ENCODE data around the gene MSH3.
"Not testable (repeated sequence)": the region's sequence is repeated elsewhere in the genome, so short reads cannot be mapped to it uniquely, and the experiment has no call there.

MSH3 gene

DNA sequence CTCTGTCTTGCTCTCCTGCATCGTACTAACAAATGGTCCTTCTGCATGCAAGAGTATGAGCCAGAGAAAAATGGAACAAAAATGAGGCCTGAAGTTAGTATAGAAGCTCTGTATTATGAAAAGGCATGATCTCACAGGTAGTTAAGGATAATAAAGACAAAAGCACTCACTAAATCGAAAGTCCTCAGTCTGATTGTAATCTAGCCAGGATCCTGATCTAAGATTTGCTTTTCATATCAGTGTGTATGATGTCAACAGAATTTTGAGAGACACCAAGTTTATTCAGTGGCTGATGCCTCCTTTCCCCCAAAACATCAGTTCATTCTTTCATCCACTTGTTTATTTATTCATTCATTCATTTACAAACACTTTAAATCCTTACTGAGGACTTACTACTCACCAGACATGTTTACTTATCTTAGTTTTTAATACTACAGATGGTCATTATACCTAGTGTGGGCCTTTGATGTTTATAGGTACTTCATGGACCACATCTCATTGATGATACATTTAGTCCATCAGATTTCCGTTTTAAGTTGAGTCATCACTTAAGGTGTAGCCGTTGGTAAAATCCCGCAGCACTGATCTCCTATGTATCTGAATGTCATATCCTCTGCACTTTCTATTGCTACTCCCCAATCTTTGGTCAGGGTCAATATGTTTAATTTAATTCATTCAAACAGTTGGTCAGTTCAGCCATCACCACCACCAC lies 105.6 kb downstream of the MSH3 start:
- DNase-seq = no peak

DNA sequence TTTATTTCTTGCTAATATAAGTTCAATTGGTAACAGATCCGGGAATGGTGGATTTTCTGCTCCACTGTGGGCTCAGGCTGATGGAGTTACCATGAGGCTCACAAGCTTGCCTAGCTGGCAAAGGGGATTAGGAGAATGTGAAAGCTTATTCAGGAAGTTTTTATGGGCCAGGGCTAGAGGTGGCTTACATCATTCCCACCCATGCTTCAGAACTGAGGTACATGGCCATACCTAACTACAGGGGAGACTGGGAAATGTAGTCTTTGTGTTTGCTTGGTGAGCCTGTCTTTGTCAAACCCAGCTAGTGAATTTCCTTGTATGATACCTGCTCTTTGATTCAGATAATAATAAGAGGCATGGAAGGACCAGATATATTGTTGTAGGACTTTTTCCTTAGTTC lies 106.2 kb downstream of the MSH3 start:
- DNase-seq = no peak

DNA sequence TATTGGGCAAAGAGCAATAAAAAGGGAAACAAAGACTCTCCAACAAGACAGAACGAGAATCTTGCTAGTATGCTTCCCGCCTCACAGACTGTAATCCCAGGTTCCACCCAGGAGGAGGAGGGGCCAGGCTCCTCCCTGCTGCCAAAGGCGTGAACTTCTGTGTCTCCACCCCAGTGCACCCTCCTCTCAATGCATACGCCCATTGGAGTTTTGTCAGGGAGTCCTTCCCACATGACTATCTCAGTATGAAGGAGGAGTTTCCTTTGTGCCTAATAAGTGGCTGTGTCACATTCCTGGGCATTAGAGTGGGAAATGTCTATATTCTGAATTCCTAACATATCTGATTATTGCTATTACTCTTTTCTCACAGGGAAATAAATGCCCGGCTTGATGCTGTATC lies 106.7 kb downstream of the MSH3 start:
- no peak for DNase-seq

DNA sequence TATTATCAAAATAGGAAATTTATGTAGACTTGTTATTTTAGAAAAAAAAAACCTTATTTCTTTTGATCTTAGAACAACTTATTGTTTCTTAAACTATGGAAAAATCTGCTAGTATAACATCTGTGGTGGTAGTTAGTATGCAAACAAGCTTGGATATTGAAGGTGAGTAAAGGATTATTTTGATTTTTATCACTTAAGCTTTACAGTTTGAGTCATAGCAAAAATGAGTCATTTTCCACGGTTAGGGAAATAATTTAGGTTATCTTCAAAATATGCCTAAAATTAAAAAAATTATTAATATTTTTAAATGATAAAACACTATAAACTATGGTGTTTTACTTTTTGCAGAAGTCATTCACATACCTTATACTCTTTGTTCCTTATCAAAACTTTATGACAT lies 107.5 kb downstream of the MSH3 start:
- DNase-seq = no peak

DNA sequence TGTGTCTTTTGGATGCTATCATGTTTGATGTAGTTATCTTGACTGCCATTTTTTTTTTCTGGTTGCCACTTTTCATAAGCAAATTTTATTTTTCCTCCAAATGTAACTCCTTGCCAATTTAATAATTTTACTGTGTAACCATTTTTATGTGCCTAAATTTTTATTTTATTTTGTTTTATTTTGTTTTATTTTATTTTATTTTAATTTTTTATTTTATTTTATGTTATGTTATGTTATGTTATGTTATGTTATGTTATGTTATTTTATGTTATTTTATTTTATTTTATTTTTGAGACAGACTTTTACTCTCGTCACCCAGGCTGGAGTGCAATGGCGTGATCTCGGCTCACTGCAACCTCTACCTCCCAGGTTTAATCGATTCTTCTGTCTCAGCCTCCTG lies 108.1 kb downstream of the MSH3 start:
- no peak for DNase-seq

DNA sequence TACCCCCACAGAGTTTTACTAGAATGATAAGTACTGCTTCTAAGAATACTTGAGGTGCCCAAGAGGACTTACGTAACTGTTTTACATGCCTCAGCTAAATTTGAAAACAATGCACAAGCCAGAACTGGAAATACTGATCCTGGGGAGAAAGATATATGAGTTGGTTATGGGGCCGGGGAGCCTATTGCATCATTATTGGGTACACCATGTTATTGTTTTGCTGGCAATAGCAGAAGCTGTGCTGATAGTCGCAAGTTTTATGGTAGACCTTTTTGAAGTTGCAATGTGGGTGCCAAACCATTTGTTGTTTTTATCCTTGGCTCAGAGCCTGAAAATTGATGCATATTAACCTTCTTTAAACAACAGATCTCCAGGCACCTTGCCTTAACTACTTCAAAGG lies 108.8 kb downstream of the MSH3 start:
- no peak for DNase-seq

DNA sequence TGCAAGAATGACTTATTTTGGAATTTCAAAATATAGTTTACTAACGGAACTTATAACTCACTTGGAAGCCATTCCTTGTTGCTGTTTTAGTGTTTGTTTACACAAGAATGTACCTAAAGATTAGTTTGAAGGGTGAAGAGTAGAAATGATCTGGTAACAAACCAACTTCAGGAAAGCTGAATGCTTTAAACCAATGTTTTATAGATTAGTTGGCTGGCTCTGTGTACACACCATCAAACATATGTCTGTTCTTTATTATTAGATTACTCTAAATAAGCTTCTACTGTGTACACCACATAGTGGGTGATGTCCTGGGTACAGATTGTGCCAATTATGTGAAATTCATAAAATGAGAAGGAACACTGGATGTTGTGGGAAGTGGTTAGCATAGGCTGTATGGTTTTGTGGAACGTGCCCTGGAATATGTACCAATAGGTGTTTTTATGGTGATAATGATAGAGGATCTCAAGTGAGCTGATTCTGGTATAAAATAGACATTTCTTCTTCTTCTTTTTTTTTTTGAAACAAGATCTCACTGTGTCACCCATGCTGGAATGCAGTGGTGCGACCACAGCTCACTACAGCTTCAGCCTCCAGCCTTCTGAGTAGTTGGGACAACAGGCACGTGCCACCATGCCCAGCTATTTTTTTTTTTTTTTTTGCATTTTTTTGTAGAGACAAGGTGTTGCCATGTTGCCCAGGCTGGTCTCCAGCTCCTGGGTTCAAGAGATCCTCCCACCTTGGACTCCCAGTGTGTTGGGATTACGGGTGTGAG lies 109.6 kb downstream of the MSH3 start:
- DNase-seq = no peak

DNA sequence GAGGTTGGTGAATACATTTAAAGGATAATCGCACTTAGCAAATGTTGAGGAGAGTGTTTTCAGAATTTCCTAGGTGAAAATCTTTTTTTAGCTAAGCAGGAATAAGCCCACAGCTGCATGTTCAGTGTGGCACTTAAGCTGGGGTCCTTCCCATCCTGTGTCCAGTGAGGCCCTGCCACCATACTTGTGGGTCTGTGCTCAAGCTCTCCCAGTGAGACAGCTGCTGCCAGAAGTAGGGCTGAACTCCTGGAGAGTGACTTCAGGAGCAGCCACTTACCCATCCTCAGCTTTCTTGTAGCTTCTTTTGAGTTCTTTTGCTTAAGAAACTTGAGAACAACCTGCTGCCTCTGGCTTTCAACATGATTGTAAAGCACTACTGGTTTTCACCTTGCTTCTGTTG lies 110.3 kb downstream of the MSH3 start:
- no peak for DNase-seq

DNA sequence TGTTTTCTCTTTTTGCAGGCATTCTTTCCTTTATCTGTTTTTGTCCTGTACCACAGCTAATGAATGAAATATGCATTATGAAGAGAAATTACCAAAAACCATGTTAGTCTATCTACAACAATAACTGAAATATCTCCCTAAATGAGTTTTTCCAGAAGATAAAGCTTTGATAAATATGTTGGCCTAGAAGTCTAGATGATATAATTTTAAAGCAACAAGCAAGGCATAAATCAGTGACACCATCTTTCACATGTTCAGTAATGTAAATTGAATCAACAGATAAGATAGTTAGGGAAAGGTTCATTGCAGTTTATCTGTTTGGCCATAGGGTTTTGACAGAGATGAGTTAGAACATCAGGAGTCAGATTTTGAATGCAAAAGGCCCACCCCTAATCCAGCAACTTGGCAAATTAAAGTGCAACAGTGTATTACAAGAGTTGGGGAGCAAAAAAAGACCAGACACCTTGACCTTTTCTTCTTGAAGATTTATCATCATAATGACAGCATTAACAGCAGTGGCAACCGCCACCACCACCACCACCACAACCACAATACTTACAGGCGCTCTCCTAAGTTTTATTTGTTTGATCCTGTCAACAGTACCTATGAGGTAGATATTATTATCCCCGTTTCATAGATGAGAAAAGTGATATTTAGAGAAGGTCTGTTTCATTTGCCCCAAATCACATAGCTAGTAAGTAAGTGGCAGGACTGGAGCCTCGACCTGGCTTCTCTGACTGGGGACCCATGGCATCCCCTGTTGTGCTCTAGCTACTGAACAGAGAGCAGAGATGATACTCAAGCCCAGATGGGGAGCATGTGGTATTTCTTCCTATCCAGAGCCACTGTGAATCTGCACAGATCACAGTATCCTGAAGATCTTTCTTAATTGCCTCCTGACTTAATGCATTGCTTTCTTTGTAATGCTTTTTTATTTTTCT lies 123.2 kb downstream of the MSH3 start:
- no peak for DNase-seq

DNA sequence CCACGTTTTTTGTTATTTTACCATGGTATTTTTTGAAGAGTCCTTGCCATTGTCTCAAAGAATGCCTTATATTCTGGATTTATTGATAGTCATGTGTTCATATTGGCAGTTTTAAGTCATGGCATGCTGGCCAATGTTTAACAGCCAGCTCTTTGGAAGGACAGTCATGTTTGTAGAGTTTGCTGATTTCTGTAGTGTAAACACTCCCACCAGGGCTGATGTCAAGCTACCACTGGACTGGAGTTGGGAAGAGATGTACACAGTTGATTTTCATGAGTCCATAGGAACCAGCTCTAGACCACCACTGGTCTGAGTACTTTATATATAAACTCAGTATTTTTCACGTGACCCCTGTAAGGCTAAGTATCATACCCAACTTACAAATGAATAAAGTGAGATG lies 125.6 kb downstream of the MSH3 start:
- DNase-seq = no peak

DNA sequence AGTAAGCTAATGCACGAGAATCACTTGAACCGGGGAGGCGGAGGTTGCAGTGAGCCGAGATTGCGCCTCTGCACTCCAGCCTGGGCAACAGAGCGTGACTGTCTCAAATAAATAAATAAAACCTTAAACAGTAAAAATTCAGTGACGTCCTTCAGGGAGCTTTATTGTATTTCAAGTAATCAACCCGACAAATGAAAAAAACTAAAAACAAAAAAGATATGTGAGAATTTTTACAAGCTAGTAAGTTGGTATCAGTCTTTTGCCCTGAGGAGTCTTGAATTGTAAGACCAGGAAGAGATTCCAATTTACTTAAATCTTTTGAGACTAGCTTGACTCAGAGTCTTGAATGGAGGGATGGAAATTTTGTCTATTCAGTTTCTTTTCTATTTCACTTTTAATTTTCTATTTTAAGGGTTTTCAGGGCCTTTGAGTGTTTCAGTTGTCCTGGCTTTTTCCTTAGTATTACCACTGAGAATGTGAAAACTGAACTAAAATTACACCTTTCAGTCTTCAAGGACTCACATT lies 126.4 kb downstream of the MSH3 start:
- no peak for DNase-seq

DNA sequence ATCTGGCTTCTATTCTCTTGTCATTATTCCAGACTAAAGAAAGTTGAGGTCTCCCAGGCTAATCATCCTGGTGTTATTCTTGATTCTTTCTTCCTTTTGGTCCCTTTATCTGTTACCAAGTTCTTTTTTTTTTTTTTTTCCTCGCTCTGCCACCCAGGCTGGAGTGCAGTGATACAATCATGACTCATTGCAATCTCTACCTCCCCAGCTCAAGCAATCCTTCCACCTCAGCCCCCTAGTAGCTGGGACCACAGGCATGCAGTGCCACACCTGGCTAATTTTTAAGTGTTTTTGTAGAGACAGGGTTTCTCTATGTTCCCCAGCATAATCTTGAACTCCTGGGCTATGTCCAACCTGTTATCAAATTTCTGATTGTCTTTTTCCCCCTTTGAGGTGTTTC lies 126.9 kb downstream of the MSH3 start:
- no peak for DNase-seq

DNA sequence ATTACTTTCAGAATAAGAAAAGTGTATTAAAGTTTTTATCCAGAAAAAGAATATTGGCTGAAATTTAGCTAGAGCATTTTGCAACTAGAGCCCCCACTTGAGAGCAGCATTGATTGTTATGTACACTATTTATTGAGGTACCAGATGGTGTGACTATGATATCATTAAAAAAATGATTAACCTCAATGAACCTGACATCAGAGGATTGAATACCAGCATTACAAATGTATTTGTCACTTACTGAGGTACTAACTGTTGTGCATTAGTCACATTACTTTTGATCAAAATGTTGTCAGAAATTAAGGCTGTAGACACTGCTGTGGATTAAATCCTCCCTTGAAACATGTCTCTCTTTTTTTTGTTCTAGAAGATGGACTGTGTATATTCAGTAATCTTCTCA lies 128.2 kb downstream of the MSH3 start:
- no peak for DNase-seq

DNA sequence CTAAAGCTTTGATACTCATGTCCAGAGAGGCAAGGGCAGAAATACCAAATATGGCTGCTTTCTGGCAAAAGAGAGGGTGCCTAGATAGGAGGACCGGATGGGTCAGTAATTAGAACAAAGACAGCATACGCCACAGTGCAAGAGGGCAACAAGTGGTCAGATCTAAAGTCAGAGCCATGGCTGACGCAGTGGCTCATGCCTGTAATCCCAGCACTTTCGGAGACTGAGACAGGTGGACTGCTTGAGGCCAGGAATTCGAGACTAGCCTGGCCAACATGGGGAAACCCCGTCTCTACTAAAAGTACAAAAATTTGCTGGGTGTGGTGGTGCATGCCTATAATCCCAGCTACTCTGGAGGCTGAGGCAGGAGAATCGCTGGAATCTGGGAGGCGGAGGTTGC lies 129.3 kb downstream of the MSH3 start:
- not testable (repeated sequence) for DNase-seq

DNA sequence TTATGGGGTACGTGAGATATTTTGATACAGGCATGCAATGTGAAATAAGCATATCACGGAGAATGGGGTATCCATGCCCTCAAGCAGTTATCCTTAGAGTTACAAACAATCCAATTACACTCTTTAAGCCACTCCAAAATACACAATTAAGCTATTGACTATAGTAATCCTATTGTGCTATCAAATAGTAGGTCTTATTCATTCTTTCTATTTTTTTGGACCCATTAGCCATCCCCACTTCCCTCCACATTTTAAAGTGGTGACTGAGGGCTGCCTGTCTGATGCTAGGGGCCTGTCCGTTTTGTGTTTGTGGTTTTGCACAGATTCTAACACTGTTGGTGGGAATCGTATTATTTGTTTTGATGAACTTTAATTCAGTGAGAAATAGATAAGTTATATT lies 130.0 kb downstream of the MSH3 start:
- DNase-seq = no peak

DNA sequence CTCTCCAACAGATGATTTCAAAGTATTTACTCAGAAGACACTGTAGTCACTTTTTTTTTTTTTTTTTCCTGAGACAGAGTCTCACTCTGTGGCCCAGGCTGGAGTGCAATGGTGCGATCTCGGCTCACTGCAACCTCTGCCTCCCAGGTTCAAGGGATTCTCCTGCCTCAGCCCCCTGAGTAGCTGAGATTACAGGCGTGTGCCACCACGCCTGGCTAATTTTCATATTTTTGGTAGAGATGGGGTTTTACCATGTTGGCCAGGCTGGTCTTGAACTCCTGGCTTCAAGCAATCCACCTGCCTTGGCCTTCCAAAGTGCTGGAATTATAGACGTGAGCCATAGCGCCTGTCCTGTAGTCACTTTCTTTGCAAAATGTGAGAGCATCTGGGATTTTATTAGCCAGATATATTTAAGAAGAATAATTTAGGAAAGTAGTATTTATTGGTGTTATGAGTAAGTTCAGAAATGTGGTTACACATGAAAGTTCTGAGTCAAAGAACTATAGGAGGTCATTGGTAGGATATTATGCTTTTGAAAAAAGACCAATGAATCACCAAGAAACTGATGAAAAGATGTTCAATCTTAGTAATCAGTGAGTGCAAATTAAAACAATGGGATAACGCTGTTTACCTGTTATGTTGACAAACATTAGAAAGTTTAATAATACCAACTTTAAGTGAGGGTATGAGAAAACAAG lies 135.0 kb downstream of the MSH3 start:
- not testable (repeated sequence) for DNase-seq

DNA sequence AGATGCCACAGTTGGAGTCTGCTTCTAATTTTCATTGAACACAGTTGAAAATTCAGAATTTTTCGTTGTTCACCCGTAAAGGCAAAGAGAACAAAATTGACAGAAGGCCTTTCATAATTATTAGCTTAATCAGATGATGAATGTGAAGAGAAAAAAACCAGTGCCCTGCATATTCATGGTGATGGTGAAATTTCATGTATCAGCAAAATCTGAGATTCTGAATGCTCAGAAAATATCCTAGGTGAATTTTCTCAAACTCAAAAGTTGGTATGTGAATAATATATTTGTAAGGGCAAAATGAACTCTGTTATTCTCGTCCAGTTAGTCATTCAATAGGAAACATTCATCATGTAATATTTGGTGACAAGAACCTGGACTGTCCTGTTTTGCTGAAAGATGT lies 136.2 kb downstream of the MSH3 start:
- no peak for DNase-seq

DNA sequence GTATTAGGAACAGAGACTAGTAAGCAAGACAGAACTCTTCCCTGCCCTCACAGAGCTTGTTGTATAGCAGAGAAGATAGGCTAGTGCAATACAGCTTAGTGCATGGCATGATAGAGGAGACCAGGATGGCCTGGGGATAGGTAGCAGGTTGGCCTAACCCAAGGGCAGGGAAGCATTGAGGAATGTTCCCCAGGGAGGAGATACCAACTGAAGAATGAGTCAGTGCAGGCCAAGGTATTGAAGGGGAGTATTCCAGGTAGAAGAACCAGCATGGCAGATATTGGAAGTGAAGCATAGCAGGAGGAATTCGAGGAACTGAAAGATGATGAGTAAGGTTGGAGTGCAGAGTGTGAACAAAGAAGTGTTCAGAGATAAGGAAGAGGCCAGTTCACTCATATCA lies 138.9 kb downstream of the MSH3 start:
- DNase-seq = no peak

DNA sequence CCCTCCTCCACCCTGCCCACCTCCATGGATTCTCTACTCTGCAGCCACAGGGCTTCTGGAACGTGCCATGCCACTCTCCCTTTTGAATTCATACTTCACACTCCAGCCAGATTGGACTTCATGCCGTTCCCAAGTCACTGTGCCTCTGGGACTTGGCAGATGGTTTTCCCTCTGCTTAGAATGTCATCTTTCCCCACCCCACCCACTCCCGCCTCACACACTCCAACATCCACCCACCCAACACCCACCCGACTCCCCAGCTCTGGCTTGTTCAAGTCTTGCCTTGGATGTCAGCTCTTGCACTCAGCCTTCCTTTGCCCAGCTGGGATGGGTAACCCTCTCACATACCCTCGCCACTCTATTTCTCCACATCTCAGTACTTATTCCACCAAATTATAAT lies 142.4 kb downstream of the MSH3 start:
- no peak for DNase-seq

DNA sequence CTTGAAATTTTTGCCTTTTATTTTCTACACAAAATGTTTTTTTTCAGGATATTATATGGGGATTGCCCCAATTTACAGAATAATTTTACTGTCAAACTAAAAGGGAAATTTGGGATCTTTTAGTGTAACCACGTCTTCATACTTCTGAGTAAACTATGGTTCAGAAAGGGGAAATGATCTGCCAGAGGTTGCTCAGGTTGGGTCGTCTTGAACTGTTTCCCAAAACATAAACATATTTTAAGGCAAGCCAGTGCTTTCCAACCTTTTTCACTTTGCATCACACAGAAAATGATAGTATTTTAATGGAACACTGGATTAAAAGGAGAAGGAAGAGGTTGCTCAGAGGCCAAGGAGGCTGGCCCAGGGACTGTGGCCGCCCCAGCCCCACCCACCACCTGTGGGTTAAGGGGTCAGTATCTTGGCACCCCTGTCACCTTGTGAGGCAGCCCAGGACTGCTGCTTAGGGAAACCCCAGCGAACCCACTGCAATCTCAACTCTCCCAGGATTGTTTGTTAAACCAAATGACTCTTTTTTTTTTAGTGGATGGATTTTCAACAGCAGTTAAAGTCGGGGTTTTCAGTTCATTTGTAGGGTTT lies 143.1 kb downstream of the MSH3 start:
- no peak for DNase-seq

DNA sequence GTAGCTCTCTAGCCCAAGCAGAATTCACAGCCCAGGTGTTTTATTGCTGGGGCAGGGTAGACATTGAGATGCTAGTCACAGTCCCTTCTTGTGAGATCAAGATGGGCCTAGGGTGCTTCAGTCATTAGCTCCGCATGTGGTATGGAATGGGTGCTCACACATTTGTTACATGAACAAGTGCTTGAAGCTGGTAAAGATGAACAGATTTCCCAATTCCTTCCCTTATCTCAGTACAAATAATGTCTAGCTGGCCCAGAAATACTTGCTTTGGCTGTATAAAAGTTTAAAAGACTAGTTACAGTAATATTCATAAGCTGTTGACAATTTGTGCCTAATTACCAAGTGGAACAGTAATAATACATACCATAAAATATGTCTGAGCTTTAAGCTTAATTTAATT lies 143.7 kb downstream of the MSH3 start:
- no peak for DNase-seq

DNA sequence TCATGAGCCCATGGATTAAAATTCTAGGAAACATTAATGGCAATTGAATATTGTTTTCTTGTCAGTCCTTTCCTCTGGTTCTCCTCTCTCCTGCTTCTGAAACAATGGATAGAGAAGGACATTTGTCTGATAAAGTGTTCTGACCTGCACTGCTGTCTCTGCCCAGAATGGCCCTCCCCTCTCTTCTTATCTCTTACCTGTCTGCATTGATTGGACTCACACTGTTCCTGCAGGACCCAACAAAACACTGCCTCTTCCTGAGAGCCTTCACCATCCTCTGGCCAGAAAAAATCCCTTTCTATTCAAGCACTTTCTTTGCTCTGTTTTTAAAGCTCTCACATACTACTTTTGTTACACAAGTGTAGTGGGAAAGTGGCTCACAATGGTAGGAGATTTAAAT lies 144.2 kb downstream of the MSH3 start:
- DNase-seq = no peak
